ENCODE results near the gene BNC2.
A peak's percentile ranks its signal among the peaks of the same experiment; 100 is the strongest.

Gene BNC2

GRCh38 chr9:16815079-16815478, 55.4 kb downstream of the BNC2 start:
- no peak for DNase-seq

GRCh38 chr9:16813838-16814237, 56.6 kb downstream of the BNC2 start:
- no peak for DNase-seq

GRCh38 chr9:16811987-16812685, 58.3 kb downstream of the BNC2 start:
- DNase-seq = no peak

GRCh38 chr9:16809912-16810610, 60.4 kb downstream of the BNC2 start:
- DNase-seq = peak; percentile 89

- no peak for DNase-seq
Measured at GRCh38 chr9:16806674-16807073, 63.8 kb downstream of the BNC2 start.

- no peak for DNase-seq
Measured at GRCh38 chr9:16803648-16804047, 66.8 kb downstream of the BNC2 start.

GRCh38 chr9:16801871-16802466, 68.5 kb downstream of the BNC2 start:
- no peak for DNase-seq

- DNase-seq = no peak
Measured at GRCh38 chr9:16796304-16796825, 74.1 kb downstream of the BNC2 start.

GRCh38 chr9:16794871-16795639, 75.4 kb downstream of the BNC2 start:
- DNase-seq = peak; percentile 81

GRCh38 chr9:16794103-16794502, 76.4 kb downstream of the BNC2 start:
- no peak for DNase-seq

GRCh38 chr9:16787724-16788123, 82.7 kb downstream of the BNC2 start:
- no peak for DNase-seq

GRCh38 chr9:16784002-16784401, 86.5 kb downstream of the BNC2 start:
- no peak for DNase-seq

GRCh38 chr9:16782490-16782889, 88.0 kb downstream of the BNC2 start:
- no peak for DNase-seq

GRCh38 chr9:16775330-16775729, 95.1 kb downstream of the BNC2 start:
- no peak for DNase-seq

- DNase-seq = no peak
Measured at GRCh38 chr9:16773617-16774016, 96.9 kb downstream of the BNC2 start.

- no peak for DNase-seq
Measured at GRCh38 chr9:16773116-16773515, 97.4 kb downstream of the BNC2 start.

- no peak for DNase-seq
Measured at GRCh38 chr9:16771356-16771755, 99.1 kb downstream of the BNC2 start.

- DNase-seq = no peak
Measured at GRCh38 chr9:16769291-16769690, 101.2 kb downstream of the BNC2 start.

GRCh38 chr9:16768816-16769215, 101.7 kb downstream of the BNC2 start:
- DNase-seq = no peak

GRCh38 chr9:16767366-16767765, 103.1 kb downstream of the BNC2 start:
- no peak for DNase-seq

GRCh38 chr9:16763946-16764345, 106.5 kb downstream of the BNC2 start:
- no peak for DNase-seq

- DNase-seq = no peak
Measured at GRCh38 chr9:16755467-16756160, 114.9 kb downstream of the BNC2 start.

- DNase-seq = no peak
Measured at GRCh38 chr9:16754662-16755061, 115.8 kb downstream of the BNC2 start.
